K562 (cell line): ENCODE measurements around the gene KTI12. TPM values are rescaled to one million over a fixed set of nuclear protein-coding genes. Genes with fewer than 3 reads are reported as not detected.

ENCODE experiments used
- CBX5 ChIP-seq: IDR thresholded peaks from 2 replicates; pipeline ENCODE4 v1.6.1; 2014; ENCODE audit warnings: low read depth, borderline replicate concordance
- CEBPB ChIP-seq: fragments of 450-650 bp; IDR thresholded peaks from 2 replicates; pipeline ENCODE4 v1.6.1; 2016; ENCODE audit warnings: missing genetic modification characterization, missing compliant biosample characterization
- CTCFL ChIP-seq: IDR thresholded peaks from 2 replicates; pipeline ENCODE4 v1.6.1; 2011; ENCODE audit warnings: borderline replicate concordance, low read depth, mild to moderate bottlenecking, moderate library complexity, low read length; ENCODE audit not compliant: insufficient read depth, poor library complexity, severe bottlenecking
- E2F5 ChIP-seq: sonication (generic); formaldehyde crosslinking; IDR thresholded peaks from 2 replicates; pipeline ENCODE4 v1.8.0; 2022; ENCODE audit warnings: mild to moderate bottlenecking, missing genetic modification reagents
- EGR1 ChIP-seq: fragments of 450-650 bp; conservative IDR thresholded peaks from 2 replicates; pipeline ENCODE4 v1.6.1; 2017; ENCODE audit warnings: mild to moderate bottlenecking
- MBD2 ChIP-seq: sonication (generic); IDR thresholded peaks from 2 replicates; pipeline ENCODE4 v1.6.1; 2016; ENCODE audit warnings: low read depth, borderline replicate concordance
- MLLT1 ChIP-seq, 2 experiments: fragments of 450-650 bp; IDR thresholded peaks; 2 replicates each; pipeline ENCODE4 v1.6.1; 2016
- NRF1 ChIP-seq, 2 experiments: fragments of 450-650 bp; IDR thresholded peaks in 1 of 2; conservative IDR thresholded peaks in 1 of 2; 2 replicates each; pipeline ENCODE4 v1.6.1; 2014; ENCODE audit warnings: mild to moderate bottlenecking in 2 of 2
- POLR2AphosphoS2 ChIP-seq: IDR thresholded peaks from 2 replicates; pipeline ENCODE4 v1.6.1; 2012; ENCODE audit warnings: low read length, improper control_type of control experiment
- RAD51 ChIP-seq: fragments of 450-650 bp; IDR thresholded peaks from 2 replicates; pipeline ENCODE4 v1.7.1; 2016; ENCODE audit warnings: low read depth, mild to moderate bottlenecking, borderline replicate concordance
- SMAD2 ChIP-seq: fragments of 150-350 bp; IDR thresholded peaks from 2 replicates; pipeline ENCODE4 v1.6.1; 2014; ENCODE audit warnings: low read depth, mild to moderate bottlenecking, low read length
- THRB ChIP-seq: fragments of 450-650 bp; formaldehyde crosslinking; conservative IDR thresholded peaks from 2 replicates; pipeline ENCODE4 v1.4.0; 2022; ENCODE audit warnings: mild to moderate bottlenecking, missing genetic modification characterization
- ZBTB43 ChIP-seq: sonication (generic); formaldehyde crosslinking; IDR thresholded peaks from 2 replicates; pipeline ENCODE4 v1.8.0; 2023; ENCODE audit warnings: mild to moderate bottlenecking, missing genetic modification reagents
- ZNF449 ChIP-seq: fragments of 250-450 bp; sonication (Bioruptor Pico); IDR thresholded peaks from 2 replicates; pipeline ENCODE4 v1.8.0; 2022; ENCODE audit warnings: moderate library complexity, mild to moderate bottlenecking, inconsistent platforms
- ZNF512 ChIP-seq: IDR thresholded peaks from 2 replicates; pipeline ENCODE4 v1.6.1; 2016; ENCODE audit warnings: missing genetic modification characterization, missing compliant biosample characterization
- ZSCAN29 ChIP-seq: fragments of 450-650 bp; IDR thresholded peaks from 2 replicates; pipeline ENCODE4 v1.6.1; 2017
- polyA plus RNA-seq, 8 experiments: library from polyadenylated mRNA; depleted of rRNA in 4 of 8; stranded (reverse) in 5 of 8; unstranded in 3 of 8; fragments of >200 nt; fragmentation: Nextera tagmentation in 2 of 8; fragmentation: Illumina TruSeq in 1 of 8; extraction: Ambion mirVana in 2 of 8; extraction: Trizol in 1 of 8; gene quantifications; 2 replicates each; pipeline versions ENCODE4 v1.2.1 to v1.2.3, GENCODE V29; 2011 to 2014; ENCODE audit warnings: inconsistent platforms in 1 of 8, missing spikeins in 1 of 8
- total RNA-seq, 7 experiments: library from RNA; depleted of rRNA in 6 of 7; stranded (reverse); fragments of >200 nt in 6 of 7; fragmentation: Illumina TruSeq in 2 of 7; extraction: Trizol in 2 of 7; gene quantifications; 2 replicates each; pipeline versions ENCODE4 v1.2.1 to v1.2.3, GENCODE V29; 2011 to 2021; ENCODE audit warnings: low replicate concordance in 1 of 7

KTI12 gene
- total and polyA plus RNA-seq, 9 of the 15 experiments (the other 6 are each of a cell fraction or from before 2014, with no cell fraction given), result 3.1 to 22.8 (median 11.6) TPM

GRCh38 chr1:52055066-52055865, 21.7 kb upstream of the KTI12 start, which contains the start of gene TXNDC12 (continued):
- peak; percentile 83 to 86 for TF ChIP-seq NRF1 (conservative IDR thresholded peaks at IDR 0.05 in 1 of 2, IDR thresholded peaks at IDR 0.05 in 1 of 2)
- no peak; the same call in 1 of the 2 replicates for TF ChIP-seq E2F5 (CRISPR knock-in tag)
- TF ChIP-seq POLR2AphosphoS2, result 0 out of 2 replicates have a peak, but pooled peaks have one; percentile 76
- TF ChIP-seq THRB (CRISPR knock-in tag), result 0 out of 2 replicates have a peak, but pooled peaks have one; percentile 25
- TF ChIP-seq CBX5, result no peak
- TF ChIP-seq ZSCAN29, result peak; percentile 65; the same call in 1 of the 2 replicates
- peak; percentile 18; the same call in 1 of the 2 replicates for TF ChIP-seq MBD2
- TF ChIP-seq EGR1, result peak; percentile 66
- no peak for TF ChIP-seq CTCFL
- 0 out of 4 replicates have a peak, but pooled peaks have one; percentile 8 to 53 for TF ChIP-seq MLLT1 (IDR thresholded peaks at IDR 0.05)
- TF ChIP-seq ZNF449, result 0 out of 2 replicates have a peak, but pooled peaks have one; percentile 32
- TF ChIP-seq SMAD2, result no peak
- no peak for TF ChIP-seq RAD51
- peak; percentile 97 for TF ChIP-seq CEBPB
- TF ChIP-seq ZBTB43 (CRISPR knock-in tag), result 0 out of 2 replicates have a peak, but pooled peaks have one; percentile 75
- TF ChIP-seq ZNF512 (tag), result no peak
